HG02970 (cell line): ENCODE measurements around the gene C19orf73.
A peak's percentile ranks its signal among the peaks of the same experiment; 100 is the strongest.
"Not testable (repeated sequence)": the region's sequence is repeated elsewhere in the genome, so short reads cannot be mapped to it uniquely, and the experiment has no call there.

ENCODE experiments used
- ATAC-seq: cut with Tn5 transposase; IDR thresholded peaks from one replicate; pipeline ENCODE4 v1.9.1; 2021; ENCODE audit warnings: mild to moderate bottlenecking, moderate library complexity, moderate number of reproducible peaks; ENCODE audit not compliant: unreplicated experiment, low FRiP score

Gene C19orf73

GRCh38 chr19:49104229-49104864 lies 14.6 kb downstream of the C19orf73 start:
- ATAC-seq, result no peak

GRCh38 chr19:49103331-49104085 lies 15.4 kb downstream of the C19orf73 start:
- ATAC-seq, result no peak

GRCh38 chr19:49102303-49102702 lies 16.6 kb downstream of the C19orf73 start:
- no peak for ATAC-seq

GRCh38 chr19:49101160-49101559 lies 17.8 kb downstream of the C19orf73 start:
- ATAC-seq, result no peak

- ATAC-seq, result no peak
Observed at GRCh38 chr19:49098795-49099194, 20.1 kb downstream of the C19orf73 start.

DNA sequence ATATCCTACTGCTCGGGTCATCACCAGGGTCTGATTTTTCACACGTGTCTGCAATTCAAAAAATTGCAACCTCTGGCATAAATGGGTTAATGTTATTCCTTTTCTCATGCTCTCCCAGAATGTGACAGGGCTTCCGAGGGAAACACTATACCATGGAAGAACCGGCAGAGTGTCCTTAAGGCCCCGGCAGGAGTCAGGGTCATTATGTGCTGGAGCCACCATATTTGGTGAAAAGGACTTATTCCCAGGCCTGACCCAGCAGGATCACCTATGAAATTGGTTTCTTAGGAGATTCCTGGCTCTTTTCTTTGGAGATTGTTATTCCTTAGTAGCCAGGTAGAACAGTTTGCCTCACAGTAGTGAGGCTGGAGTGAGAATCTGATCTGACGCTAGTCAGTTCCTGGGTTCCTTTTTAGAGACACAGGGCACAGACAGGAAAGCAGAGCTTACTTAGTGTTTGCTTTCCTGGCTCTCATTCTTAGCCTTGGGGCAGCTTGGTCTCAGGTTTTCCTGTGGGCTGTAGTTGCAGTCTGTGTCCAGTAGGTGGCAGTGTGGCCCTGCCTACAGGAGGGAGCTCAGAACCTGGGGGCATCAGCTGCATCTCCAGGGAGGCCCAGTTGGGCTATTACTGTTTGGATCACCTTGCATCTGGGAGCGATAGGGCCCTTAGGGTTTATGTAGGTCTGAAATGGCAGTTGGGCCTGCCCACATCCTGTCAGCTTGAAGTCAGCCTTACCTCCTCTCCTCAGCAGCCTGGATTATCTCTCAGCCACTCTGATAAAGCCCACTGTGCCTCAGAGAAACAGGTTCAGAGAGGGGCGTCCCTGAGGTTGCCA lies 21.3 kb downstream of the C19orf73 start:
- ATAC-seq, result no peak

DNA sequence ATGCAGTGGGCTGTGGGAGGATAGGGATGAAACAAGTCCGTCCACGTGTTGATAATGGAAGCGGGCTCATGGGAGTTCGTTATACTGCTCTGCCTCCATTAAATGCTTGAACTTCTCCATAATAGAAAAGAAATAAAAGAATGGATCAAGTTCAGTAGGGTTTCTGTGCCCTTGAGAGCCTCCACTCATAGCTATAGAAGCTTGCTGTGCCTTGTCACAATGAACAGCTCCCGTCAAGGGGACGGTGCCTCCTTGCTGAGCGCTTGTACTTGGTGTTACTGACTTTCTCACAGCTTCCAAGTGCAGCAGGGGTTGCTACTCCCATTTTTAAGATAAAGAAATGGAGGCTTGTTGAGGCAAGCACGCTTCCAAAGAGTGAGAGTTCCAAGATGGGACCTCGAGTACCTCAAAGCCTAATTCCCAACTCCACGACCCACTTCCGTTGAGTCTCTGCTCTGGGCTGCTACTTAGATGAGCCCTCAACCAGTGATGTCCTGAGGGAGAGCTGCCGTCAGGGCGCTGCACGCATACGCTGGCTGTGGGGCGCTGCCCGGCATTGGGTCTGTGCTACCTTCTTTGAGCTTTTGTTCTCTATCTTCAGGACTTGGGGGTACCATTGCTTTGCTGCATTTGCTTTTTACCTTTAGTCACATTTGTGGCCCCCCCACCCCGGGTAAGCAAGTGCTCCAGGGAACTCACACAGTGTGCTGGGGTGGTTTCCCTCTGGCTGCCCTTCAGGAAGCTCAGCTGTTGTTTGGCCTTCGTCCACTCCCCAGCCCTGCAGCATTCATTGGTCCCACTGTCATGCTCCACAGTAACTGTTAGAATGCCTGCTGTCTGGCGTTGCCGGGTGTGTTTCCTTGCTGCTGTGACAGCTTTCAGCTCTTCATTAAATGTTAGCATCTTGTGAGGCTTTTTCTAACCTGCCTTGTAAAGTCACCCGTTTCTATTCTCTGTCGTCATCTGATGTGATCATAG lies 24.1 kb downstream of the C19orf73 start:
- no peak for ATAC-seq

DNA sequence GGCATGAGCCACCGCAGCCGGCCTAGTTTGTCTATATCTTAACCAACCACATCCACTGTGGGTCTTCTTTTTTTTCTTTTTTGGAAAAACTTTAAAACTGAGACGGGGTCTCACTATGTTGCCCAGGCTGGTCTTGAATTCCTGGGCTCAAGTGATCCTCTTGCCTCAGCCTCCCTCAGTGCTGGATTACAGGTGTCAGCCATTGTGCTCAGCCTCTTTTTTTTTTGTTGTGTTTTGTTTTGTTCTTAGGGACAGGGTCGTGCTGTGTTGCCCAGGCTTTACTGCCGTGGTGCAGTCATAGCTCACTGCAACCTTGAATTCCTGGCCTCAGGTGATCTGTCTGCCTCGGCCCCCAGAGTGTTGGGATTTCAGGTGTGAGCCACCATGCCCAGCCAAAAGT lies 26.3 kb downstream of the C19orf73 start:
- no peak for ATAC-seq

DNA sequence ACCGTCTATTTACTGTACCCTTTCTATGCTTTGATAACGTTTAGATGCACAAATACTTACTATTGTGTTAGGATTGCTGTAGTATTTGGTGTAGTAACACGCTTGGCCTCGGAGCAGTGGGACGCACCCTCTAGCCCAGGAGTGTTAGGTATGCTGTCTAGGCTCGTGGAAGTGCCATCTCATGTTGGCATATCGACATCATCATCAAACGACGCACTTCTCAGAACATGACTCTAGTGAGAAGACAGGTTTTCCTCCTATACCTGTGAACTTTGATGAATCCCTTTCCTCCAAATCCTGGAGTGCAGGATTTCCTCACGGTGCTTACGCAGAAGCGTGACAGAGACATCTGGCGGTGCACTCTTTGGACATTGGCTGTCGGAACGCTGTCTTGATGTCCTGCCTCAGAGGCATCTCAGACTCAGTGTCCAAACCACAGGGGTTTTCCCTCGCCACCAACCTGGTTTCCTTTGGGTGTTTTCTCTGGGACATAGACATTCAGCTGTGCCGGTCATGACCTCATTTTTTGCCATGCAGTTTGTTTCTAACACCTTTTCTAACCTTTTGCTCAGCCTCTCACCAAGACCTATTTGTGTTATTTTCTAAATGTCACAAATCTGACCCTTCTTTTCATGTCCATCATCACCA lies 27.4 kb downstream of the C19orf73 start:
- ATAC-seq, result no peak

DNA sequence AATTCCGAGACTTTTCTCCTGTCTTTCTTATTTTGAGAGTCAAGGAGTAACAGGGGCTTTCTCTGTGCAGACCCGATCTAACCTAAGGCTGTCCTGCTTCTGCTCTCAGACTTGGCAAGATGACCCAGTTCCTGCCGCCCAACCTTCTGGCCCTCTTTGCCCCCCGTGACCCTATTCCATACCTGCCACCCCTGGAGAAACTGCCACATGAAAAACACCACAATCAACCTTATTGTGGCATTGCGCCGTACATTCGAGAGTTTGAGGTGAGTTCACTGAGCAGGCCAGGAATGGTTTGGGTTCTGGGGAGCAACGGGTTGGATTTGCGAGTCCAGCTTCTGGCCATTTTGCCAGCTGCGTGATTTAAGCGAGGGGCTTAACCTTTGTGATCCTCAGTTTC lies 32.6 kb downstream of the C19orf73 start:
- no peak for ATAC-seq

DNA sequence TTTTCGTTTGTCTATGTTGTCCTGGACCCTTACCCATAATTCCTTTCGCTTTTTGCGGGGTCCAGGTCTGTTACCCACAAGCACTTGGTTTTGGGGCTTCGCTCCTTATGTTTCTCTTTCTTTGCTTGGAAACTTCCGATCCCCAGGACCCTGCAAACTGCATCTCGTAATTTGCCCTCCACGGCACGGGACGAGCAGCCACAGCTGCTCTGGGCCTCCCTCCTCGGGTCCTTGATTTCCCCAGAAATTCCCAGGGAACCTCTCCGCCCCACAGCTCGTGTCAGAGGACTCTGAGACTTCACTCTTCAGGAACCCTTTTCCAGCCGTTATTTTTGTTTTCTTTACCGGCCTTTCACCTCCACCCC lies 33.1 kb downstream of the C19orf73 start:
- no peak for ATAC-seq

DNA sequence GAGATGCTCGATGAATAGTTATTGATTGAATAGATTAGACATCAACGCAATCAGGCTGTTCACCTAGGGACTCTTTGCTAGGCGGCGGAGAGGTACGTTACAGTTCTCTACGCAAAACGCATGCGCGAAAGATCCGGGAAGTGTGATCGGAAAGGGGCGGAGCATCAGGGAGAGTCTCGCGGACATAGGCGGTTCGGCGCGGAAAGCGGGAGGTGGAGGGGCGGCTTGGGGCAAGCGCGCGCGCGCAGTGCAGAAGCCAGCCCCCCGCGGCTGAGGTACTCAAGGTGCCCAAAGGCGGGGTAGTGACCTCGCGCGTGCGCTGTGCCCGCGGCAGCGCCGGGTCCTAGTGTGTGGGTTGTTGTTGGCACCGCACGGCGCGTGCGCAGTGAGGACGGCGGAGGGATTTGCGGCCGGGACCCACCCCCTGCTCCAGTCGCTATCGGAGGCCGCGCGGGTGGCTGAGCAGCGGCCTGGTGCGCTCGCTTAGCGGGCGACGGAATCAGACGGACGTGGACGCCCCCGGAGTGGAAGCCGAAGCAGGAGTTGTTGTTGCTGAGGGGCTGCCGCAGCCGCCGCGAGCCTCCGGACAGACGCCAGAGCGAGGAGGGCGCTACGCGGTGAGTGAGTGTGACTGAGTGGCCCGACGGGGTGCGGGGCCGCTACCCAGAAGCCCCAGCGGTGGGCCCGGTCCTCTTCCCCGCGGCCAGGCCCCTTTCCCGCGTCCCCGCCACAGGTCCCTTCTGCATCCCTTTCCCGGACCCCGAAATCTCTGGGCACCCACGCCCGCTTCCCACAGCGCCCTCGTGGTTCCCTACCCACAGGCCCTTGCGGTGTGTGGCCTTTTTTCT lies 33.7 kb downstream of the C19orf73 start, which contains the start of gene SNRNP70:
TSS of gene SNRNP70 (plus strand) at position 432 of the 848 bp plus-strand sequence. CDS start 964 bp downstream, outside the sequence.
- ATAC-seq, result peak; percentile 90

GRCh38 chr19:49084206-49085019 lies 34.5 kb downstream of the C19orf73 start:
- ATAC-seq, result no peak

- ATAC-seq, result no peak
Observed at GRCh38 chr19:49081273-49081672, 37.7 kb downstream of the C19orf73 start.

DNA sequence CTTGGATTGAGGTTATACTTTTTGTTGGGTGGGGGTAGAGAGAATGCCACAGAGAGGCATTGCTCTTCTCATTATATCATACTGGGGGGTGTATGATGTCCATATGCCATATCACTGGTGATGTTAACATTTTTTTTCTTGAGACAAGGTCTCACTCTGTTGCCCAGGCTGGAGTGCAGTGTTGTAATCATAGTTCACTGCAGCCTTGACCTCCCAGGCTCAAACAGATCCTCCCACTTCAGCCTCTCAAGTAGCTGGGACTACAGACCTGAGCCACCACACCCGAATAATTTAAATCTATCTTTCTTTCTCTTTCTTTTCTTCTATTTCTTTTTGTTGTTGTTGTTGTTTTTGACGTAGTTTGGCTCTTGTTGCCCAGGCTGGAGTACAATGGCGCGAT lies 38.6 kb downstream of the C19orf73 start:
- no peak for ATAC-seq

- ATAC-seq, result not testable (repeated sequence)
Observed at GRCh38 chr19:49074869-49075268, 44.1 kb downstream of the C19orf73 start.

DNA sequence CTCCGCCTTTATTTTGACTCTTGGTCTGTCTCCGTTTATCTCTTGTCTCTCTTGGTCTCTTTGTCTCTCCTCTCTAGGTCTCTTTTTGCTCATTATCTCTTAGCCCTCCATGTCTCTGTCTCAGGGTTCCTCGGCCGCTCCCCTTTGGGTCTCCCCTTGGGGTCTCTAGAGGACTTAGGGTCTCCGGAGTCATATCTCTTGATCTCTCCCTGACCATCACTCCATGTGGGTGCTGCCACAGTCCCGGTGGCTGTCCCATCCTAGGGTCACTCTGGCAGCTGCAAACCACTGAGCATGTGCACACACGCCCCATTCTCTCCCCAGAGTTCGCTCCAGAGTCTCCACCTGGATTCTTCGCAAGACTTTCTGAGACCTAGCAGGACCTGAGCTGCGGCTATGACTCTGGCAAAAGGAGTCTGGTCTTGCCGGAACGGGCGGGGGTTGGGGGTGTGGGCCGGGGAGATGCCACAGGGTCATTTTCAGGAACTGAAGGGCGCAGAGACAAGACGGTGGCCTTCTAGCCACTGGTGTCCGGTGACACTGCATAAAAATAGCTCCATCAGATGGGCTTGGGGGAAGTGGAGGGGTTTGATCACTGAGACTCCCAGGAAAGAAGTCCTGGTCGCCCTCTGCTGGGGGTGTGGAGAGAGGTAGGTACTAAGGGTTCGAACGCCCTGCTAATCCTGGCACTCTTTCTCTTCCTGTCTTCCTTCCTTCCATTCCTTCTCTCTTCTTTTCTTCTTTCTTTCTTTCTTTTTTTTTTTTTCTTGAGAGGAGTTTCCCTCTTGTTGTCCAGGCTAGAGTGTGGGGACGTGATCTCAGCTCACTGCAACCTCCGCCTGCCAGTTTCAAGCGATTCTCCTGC lies 45.2 kb downstream of the C19orf73 start:
- ATAC-seq, result no peak
